Measurements from ENCODE around the gene PCDHGB6.
"Not testable (repeated sequence)": the region's sequence is repeated elsewhere in the genome, so short reads cannot be mapped to it uniquely, and the experiment has no call there.

The PCDHGB6 gene

GRCh38 chr5:141419074-141419880, 11.5 kb downstream of the PCDHGB6 start:
- DNase-seq (ENCODE audit: low read depth in 2 of 2), result no peak

DNA sequence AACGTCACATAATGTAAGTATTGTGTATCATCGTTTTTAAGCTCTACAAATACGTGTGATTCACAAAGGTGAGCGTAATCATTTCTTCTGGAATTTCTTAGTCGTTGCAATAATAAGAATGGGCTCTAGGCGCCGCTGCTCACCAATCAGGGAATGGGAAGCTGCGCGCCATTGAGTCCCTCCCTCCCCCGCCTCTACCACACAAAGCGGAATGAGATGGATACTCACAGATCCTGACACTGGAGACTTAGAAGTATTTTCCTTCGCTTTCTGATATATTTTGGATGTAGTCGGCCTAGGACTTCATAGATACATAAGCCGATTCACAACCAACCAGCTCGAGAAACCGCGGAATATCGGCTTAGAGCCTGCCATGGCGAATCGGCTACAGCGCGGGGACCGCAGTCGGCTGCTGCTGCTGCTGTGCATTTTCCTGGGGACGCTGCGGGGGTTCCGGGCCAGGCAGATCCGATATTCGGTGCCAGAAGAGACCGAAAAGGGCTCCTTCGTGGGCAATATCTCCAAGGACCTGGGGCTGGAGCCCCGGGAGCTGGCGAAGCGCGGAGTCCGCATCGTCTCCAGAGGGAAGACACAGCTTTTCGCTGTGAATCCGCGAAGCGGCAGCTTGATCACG, 13.2 kb downstream of the PCDHGB6 start, which contains the start of gene PCDHGA11:
TSS of gene PCDHGA11 (plus strand) at position 197 of the 634 bp plus-strand sequence. CDS start at position 374, 177 bp downstream.
- DNase-seq (ENCODE audit: low read depth in 2 of 2), result peak in 1 of 2 experiments; percentile 41

- no peak for DNase-seq (ENCODE audit: low read depth in 2 of 2)
These were observed 13.7 kb downstream of the PCDHGB6 start for GRCh38 chr5:141421489-141421855.

DNA sequence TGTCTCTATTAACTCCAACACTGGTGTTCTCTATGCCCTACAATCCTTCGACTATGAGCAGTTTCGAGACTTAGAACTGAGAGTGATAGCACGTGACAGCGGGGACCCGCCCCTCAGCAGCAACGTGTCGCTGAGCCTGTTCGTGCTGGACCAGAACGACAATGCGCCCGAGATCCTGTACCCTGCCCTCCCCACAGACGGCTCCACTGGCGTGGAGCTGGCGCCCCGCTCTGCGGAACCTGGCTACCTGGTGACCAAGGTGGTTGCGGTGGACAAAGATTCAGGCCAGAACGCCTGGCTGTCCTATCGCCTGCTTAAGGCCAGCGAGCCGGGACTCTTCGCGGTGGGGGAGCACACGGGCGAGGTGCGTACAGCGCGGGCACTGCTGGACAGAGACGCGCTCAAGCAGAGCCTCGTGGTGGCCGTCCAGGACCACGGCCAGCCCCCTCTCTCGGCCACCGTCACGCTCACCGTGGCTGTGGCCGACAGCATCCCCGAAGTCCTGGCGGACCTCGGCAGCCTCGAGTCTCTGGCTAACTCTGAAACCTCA, 15.0 kb downstream of the PCDHGB6 start:
- no peak for DNase-seq (ENCODE audit: low read depth in 2 of 2)

DNA sequence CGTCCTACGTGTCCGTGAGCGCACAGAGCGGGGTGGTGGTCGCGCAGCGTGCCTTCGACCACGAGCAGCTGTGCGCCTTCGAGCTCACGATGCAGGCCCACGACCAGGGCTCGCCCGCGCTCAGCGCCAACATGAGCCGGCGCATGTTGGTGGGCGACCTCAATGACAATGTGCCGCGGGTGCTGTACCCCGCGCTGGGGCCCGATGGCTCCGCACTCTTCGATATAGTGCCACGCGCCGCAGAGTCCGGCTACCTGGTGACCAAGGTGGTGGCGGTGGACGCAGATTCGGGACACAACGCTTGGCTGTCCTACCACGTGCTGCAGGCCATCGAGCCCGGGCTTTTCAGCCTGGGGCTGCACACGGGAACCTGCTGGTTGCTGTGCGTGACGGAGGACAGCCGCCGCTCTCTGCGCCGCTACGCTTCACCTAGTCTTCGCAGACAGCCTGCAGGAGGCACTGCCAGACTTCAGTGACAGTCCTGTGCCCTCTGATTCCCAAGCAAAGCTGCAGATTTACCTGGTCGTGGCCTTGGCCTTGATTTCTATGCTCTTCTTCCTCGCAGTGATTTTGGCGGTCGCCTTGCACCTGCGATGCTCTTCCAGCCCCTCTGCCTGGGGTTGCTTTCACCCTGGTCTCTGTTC, 20.1 kb downstream of the PCDHGB6 start:
- DNase-seq (ENCODE audit: low read depth in 2 of 2), result no peak

DNA sequence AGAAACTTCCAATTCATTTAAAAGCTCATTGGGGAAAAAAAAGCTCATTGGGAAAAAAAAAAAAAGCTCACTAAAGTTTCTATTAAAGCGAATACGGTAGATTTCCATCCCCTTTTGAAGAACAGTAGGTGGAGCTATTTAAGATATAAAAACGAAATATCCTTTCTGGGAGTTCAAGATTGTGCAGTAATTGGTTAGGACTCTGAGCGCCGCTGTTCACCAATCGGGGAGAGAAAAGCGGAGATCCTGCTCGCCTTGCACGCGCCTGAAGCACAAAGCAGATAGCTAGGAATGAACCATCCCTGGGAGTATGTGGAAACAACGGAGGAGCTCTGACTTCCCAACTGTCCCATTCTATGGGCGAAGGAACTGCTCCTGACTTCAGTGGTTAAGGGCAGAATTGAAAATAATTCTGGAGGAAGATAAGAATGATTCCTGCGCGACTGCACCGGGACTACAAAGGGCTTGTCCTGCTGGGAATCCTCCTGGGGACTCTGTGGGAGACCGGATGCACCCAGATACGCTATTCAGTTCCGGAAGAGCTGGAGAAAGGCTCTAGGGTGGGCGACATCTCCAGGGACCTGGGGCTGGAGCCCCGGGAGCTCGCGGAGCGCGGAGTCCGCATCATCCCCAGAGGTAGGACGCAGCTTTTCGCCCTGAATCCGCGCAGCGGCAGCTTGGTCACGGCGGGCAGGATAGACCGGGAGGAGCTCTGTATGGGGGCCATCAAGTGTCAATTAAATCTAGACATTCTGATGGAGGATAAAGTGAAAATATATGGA, 22.7 kb downstream of the PCDHGB6 start, which contains the start of gene PCDHGA12:
TSS of gene PCDHGA12 (plus strand) at position 176 of the 782 bp plus-strand sequence. CDS start at position 429, 253 bp downstream.
- DNase-seq (ENCODE audit: low read depth in 2 of 2), result peak; percentile 82 to 83

DNA sequence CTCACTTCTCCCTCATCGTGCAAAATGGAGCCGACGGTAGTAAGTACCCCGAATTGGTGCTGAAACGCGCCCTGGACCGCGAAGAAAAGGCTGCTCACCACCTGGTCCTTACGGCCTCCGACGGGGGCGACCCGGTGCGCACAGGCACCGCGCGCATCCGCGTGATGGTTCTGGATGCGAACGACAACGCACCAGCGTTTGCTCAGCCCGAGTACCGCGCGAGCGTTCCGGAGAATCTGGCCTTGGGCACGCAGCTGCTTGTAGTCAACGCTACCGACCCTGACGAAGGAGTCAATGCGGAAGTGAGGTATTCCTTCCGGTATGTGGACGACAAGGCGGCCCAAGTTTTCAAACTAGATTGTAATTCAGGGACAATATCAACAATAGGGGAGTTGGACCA, 23.5 kb downstream of the PCDHGB6 start:
- DNase-seq (ENCODE audit: low read depth in 2 of 2), result no peak

DNA sequence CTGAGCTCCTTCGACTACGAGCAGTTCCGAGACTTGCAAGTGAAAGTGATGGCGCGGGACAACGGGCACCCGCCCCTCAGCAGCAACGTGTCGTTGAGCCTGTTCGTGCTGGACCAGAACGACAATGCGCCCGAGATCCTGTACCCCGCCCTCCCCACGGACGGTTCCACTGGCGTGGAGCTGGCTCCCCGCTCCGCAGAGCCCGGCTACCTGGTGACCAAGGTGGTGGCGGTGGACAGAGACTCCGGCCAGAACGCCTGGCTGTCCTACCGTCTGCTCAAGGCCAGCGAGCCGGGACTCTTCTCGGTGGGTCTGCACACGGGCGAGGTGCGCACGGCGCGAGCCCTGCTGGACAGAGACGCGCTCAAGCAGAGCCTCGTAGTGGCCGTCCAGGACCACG, 24.5 kb downstream of the PCDHGB6 start:
- not testable (repeated sequence) for DNase-seq (ENCODE audit: low read depth in 2 of 2)

DNA sequence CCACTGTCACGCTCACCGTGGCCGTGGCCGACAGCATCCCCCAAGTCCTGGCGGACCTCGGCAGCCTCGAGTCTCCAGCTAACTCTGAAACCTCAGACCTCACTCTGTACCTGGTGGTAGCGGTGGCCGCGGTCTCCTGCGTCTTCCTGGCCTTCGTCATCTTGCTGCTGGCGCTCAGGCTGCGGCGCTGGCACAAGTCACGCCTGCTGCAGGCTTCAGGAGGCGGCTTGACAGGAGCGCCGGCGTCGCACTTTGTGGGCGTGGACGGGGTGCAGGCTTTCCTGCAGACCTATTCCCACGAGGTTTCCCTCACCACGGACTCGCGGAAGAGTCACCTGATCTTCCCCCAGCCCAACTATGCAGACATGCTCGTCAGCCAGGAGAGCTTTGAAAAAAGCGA, 24.9 kb downstream of the PCDHGB6 start:
- DNase-seq (ENCODE audit: low read depth in 2 of 2), result not testable (repeated sequence)

- DNase-seq (ENCODE audit: low read depth in 2 of 2), result no peak
These were observed 26.2 kb downstream of the PCDHGB6 start for GRCh38 chr5:141434006-141434405.

- DNase-seq (ENCODE audit: low read depth in 2 of 2), result no peak
These were observed 29.4 kb downstream of the PCDHGB6 start for GRCh38 chr5:141437221-141437620.

DNA sequence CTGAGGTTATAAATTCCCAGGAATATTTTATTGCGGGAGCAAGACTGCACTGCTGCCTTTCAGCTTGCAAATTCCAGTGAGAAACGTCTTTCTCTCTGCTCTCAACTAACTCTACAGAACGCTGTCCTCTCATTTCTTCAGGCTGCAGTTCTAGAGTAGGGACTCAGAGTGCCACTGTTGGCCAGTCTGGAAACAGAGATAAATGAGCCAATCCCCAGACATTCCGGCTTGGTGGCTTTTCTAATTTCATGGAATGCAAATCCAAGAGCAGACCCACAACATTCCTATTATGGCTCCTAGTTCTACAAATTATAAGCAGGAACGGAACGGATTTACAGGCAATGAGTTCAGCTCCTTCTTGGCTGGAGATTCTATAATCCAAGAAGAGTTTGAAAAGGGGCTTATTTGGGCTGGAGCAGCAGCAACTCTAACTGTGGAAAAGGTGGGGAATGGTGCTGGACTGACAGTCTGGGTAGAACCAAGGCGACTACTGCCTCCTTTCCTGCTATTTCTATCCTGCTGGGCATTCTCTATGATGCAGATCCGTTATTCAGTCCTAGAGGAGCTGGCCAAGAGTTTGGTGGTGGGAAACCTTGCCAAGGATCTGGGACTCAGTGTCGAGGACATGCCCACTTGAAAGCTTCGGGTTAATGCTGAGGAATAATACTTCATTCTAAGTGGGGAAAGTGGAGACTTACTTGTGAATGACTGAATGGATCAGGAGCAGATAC, 31.8 kb downstream of the PCDHGB6 start:
- DNase-seq (ENCODE audit: low read depth in 2 of 2), result no peak

DNA sequence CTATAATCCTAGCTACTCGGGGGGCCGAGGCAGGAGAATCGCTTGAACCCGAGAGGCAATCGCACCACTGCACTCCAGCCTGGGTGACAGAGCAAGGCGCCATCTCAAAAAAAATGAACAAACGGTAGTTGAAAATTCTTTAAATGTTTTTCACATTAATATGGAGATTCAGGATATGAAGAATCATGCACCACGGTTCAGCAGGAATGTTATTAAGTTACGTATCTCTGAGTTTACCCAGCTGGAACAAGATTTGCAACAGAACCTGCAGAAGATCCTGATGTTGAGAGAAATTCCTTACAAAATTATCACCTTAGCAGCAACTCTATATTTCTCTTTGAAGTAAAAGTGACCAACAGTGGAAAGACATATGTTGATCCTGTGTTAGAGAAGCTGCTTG, 32.5 kb downstream of the PCDHGB6 start:
- no peak for DNase-seq (ENCODE audit: low read depth in 2 of 2)

GRCh38 chr5:141441571-141442170, 33.9 kb downstream of the PCDHGB6 start:
- DNase-seq (ENCODE audit: low read depth in 2 of 2), result no peak
